HepG2 (cell line): Measurements from ENCODE around the gene ADAMTS17. TPM values are rescaled to one million over a fixed set of nuclear protein-coding genes. Genes with fewer than 3 reads are reported as not detected.

Experiments
- ATAC-seq: fragments of 200-7000 bp; cut with Tn5 transposase; 3 replicates; pipeline ENCODE4 v1.9.1; 2020; ENCODE audit warnings: mild to moderate bottlenecking, moderate library complexity
- BruUV-seq: library from RNA; stranded (reverse); fragments of 400-500 nt; replicated peaks from 2 replicates; lab custom pipeline; 2021; lab: Mats Ljungman, UMichigan
- CTCF ChIA-PET: fragments of 300-600 bp; formaldehyde crosslinking; extraction: SDS; loops from one replicate; lab custom pipeline; 2021; ENCODE audit warnings: low total read pairs, inconsistent platforms, low intra/inter-chr PET ratio; lab: Yijun Ruan, JAX
- POLR2A ChIA-PET: fragments of 350-600 bp; sonication (Branson Sonifier 250); formaldehyde crosslinking; loops from one replicate; lab custom pipeline; 2020; ENCODE audit warnings: antibody characterized with exemption, inconsistent platforms; lab: Yijun Ruan, JAX
- DNase-seq: peaks from one replicate; pipeline ENCODE4 v3.0.0-alpha.2; 2015; ENCODE audit warnings: low spot score
- FAIRE-seq: peaks from 3 replicates; lab custom pipeline; 2011; peaks lifted over from hg19 to GRCh38; lab: Jason Lieb, UNC
- H2AFZ ChIP-seq: one replicate; pipeline ENCODE4 v1.6.1; 2011; ENCODE audit warnings: low read length, inconsistent platforms
- H3K27ac ChIP-seq: fragments of 300-600 bp; 3 replicates; pipeline ENCODE4 v1.8.0; 2011; ENCODE audit warnings: mixed run types, mild to moderate bottlenecking, mixed read lengths, low read length, inconsistent platforms; ENCODE audit not compliant: insufficient read depth; ENCODE audit errors: extremely low read length
- H3K27me3 ChIP-seq, 2 experiments: fragments of 200-600 bp in 1 of 2; 2 replicates in 1 of 2; 3 replicates in 1 of 2; pipeline versions ENCODE4 v1.6.0 to v1.8.0; 2011; ENCODE audit warnings: low read length in 2 of 2, mild to moderate bottlenecking in 2 of 2, moderate library complexity in 2 of 2, inconsistent platforms in 1 of 2; ENCODE audit not compliant: insufficient read depth in 2 of 2, control insufficient read depth in 1 of 2
- H3K36me3 ChIP-seq, 2 experiments: fragments of 200-600 bp in 1 of 2; replicated peaks in 1 of 2; 2 replicates in 1 of 2; 3 replicates in 1 of 2; pipeline versions ENCODE4 v1.5.1 to v1.8.0; 2011; ENCODE audit warnings: low read length in 2 of 2, inconsistent platforms in 1 of 2; ENCODE audit not compliant: insufficient read depth in 2 of 2, control insufficient read depth in 1 of 2
- H3K4me1 ChIP-seq: 2 replicates; pipeline ENCODE4 v1.5.1; 2012; ENCODE audit warnings: low read length, inconsistent platforms; ENCODE audit not compliant: insufficient read depth
- H3K4me2 ChIP-seq: 2 replicates; pipeline ENCODE4 v1.6.0; 2011; ENCODE audit warnings: low read depth, low read length, inconsistent platforms
- H3K4me3 ChIP-seq, 3 experiments: fragments of 200-600 bp in 1 of 3; sonication (generic), shearing (Covaris generic) in 1 of 3; replicated peaks in 1 of 3; 2 replicates each; pipeline ENCODE4 v1.5.1; 2011 to 2016; ENCODE audit warnings: low read length in 3 of 3, inconsistent platforms in 2 of 3, low read depth in 2 of 3, mild to moderate bottlenecking in 2 of 3, control low read depth in 1 of 3, mixed read lengths in 1 of 3; ENCODE audit not compliant: insufficient read depth in 1 of 3
- H3K79me2 ChIP-seq: one replicate; pipeline ENCODE4 v1.6.1; 2011; ENCODE audit warnings: low read length, inconsistent platforms; ENCODE audit not compliant: insufficient read depth
- H3K9ac ChIP-seq: 2 replicates; pipeline ENCODE4 v1.6.0; 2011; ENCODE audit warnings: mild to moderate bottlenecking, low read depth, low read length, inconsistent platforms; ENCODE audit not compliant: insufficient read depth
- H3K9me3 ChIP-seq: 2 replicates; pipeline ENCODE4 v1.5.1; 2012; ENCODE audit warnings: mild to moderate bottlenecking, low read length
- H4K20me1 ChIP-seq: 2 replicates; pipeline ENCODE4 v1.6.0; 2011; ENCODE audit warnings: inconsistent platforms, mild to moderate bottlenecking, low read length, moderate library complexity; ENCODE audit not compliant: insufficient read depth
- ATF6 ChIP-seq: sonication (generic); formaldehyde crosslinking; conservative IDR thresholded peaks from 2 replicates; pipeline ENCODE4 v1.4.0; 2020; ENCODE audit warnings: missing genetic modification reagents
- EHMT2 ChIP-seq: fragments of 200-600 bp; sonication (generic); IDR thresholded peaks from 2 replicates; pipeline ENCODE4 v1.7.0; 2017; ENCODE audit warnings: antibody characterized with exemption, low read depth, low read length, borderline replicate concordance
- FOXO4 ChIP-seq: sonication (generic); formaldehyde crosslinking; conservative IDR thresholded peaks from 2 replicates; pipeline ENCODE4 v1.8.1; 2023; ENCODE audit warnings: missing genetic modification reagents
- NFE2L2 ChIP-seq: fragments of 150-350 bp; IDR thresholded peaks from 2 replicates; pipeline ENCODE4 v1.6.1; 2014; ENCODE audit warnings: low read length
- POGK ChIP-seq: sonication (generic); formaldehyde crosslinking; conservative IDR thresholded peaks from 2 replicates; pipeline ENCODE4 v1.8.0; 2022; ENCODE audit warnings: mild to moderate bottlenecking, moderate library complexity, missing genetic modification reagents
- SOX5 ChIP-seq: IDR thresholded peaks from 2 replicates; pipeline ENCODE4 v1.6.1; 2016; ENCODE audit warnings: borderline replicate concordance
- ZNF101 ChIP-seq: sonication (generic); formaldehyde crosslinking; IDR thresholded peaks from 2 replicates; pipeline ENCODE4 v1.4.0; 2020; ENCODE audit warnings: mild to moderate bottlenecking, low read depth, missing genetic modification reagents, borderline replicate concordance
- ZNF672 ChIP-seq: sonication (generic); formaldehyde crosslinking; IDR thresholded peaks from 2 replicates; pipeline ENCODE4 v1.8.1; 2022; ENCODE audit warnings: missing genetic modification reagents
- ZNF724P ChIP-seq: sonication (generic); formaldehyde crosslinking; IDR thresholded peaks from 2 replicates; pipeline ENCODE4 v1.8.0; 2022; ENCODE audit warnings: missing genetic modification reagents, borderline replicate concordance
- ZNF766 ChIP-seq: sonication (generic); formaldehyde crosslinking; IDR thresholded peaks from 2 replicates; pipeline ENCODE4 v1.5.0; 2020; ENCODE audit warnings: missing genetic modification reagents, borderline replicate concordance
- WGBS: methylation state at CpG from one replicate; pipeline ENCODE4 v1.1.6; 2017; ENCODE audit warnings: low lambda C conversion rate; 5-methylcytosine and 5-hydroxymethylcytosine counted together
- in situ Hi-C: cut with HindIII; loops from 2 replicates; pipeline ENCODE4 v1.10.0; 2017; ENCODE audit warnings: low pct_unique_long_range_greater_than_20kb; ENCODE audit not compliant: extremely low pct_ligation_motif_present
- intact Hi-C: fragments of 100-400 bp; cut with micrococcal nuclease; formaldehyde crosslinking; loops from one replicate; pipeline ENCODE4 v1.10.0; 2022; ENCODE audit not compliant: unreplicated experiment
- polyA plus RNA-seq, 8 experiments: library from polyadenylated mRNA; depleted of rRNA in 3 of 8; stranded (reverse) in 7 of 8; unstranded in 1 of 8; fragments of >200 nt; fragmentation: Illumina TruSeq in 4 of 8; extraction: Trizol in 4 of 8; gene quantifications; 2 replicates each; pipeline versions ENCODE4 v1.2.1 to v1.2.3, GENCODE V29; 2011 to 2016; ENCODE audit warnings: low read depth in 4 of 8, missing spikeins in 1 of 8, mixed read lengths in 1 of 8; ENCODE audit not compliant: insufficient read depth in 1 of 8
- total RNA-seq, 5 experiments: library from RNA; depleted of rRNA; stranded (reverse); fragments of >200 nt; fragmentation: Illumina TruSeq; extraction: Trizol; gene quantifications; 2 replicates each; pipeline ENCODE4 v1.2.3, GENCODE V29; 2016; ENCODE audit warnings: low read depth in 1 of 5

Gene ADAMTS17
- total and polyA plus RNA-seq, 2 of the 13 experiments (the other 11 are each of a cell fraction or from before 2014, with no cell fraction given) = 0.02 to 0.04 TPM

- no peak overlapping the region for H3K4me3 ChIP-seq
- ATAC-seq (no peak), FAIRE-seq (no peak)
- H3K36me3 ChIP-seq = no peaks in the 10 kb centered on the region
- in situ Hi-C loops = no loop called here
- H3K79me2 ChIP-seq = no peaks in the 10 kb centered on the region
- no peak overlapping the region for H3K27ac ChIP-seq
- TF ChIP-seq SOX5 (CRISPR knock-in tag) (no peak), ZNF766 (CRISPR knock-in tag) (no peak), ATF6 (CRISPR knock-in tag) (no peak), ZNF101 (CRISPR knock-in tag) (no peak), ZNF672 (CRISPR knock-in tag) (no peak), ZNF724P (CRISPR knock-in tag) (no peak), POGK (CRISPR knock-in tag) (no peak), FOXO4 (no peak), EHMT2 (no peak), NFE2L2 (no peak)
- TF ChIP-seq, all 625 proteins: peak for 0
- Histone ChIP-seq H2AFZ (no peak overlapping the region), H3K4me1 (no peaks in the 10 kb centered on the region), H3K27me3 (no peaks in the 10 kb centered on the region), H3K4me2 (no peak overlapping the region), H3K9me3 (no peaks in the 10 kb centered on the region), H4K20me1 (no peaks in the 10 kb centered on the region), H3K9ac (no peak overlapping the region)
- intact Hi-C loops = no loop called here
- CTCF ChIA-PET = no interaction called here
- no peak for DNase-seq
- WGBS = 70% methylated on average over 16 of the region's 22 CpGs
- no TSS peak for BruUV-seq
- POLR2A ChIA-PET = no interaction called here
Observed at GRCh38 chr15:100200287-100200880, 141.4 kb downstream of the ADAMTS17 start.
